Skeletal muscle satellite cell (primary cell): Measurements from ENCODE around the gene CHST11.

Source experiments
- H3K27me3 ChIP-seq: 2 replicates; pipeline ENCODE4 v1.7.0; 2013; ENCODE audit warnings: low read length; ENCODE audit not compliant: control insufficient read depth, insufficient read depth
- H3K36me3 ChIP-seq: 2 replicates; pipeline ENCODE4 v1.7.0; 2013; ENCODE audit warnings: mild to moderate bottlenecking, control low read depth, low read length; ENCODE audit not compliant: insufficient read depth
- H3K4me1 ChIP-seq: 2 replicates; pipeline ENCODE4 v1.7.0; 2013; ENCODE audit warnings: low read length; ENCODE audit not compliant: control insufficient read depth, insufficient read depth
- H3K4me2 ChIP-seq: 2 replicates; pipeline ENCODE4 v1.7.0; 2013; ENCODE audit warnings: mild to moderate bottlenecking, low read length
- H3K4me3 ChIP-seq: 2 replicates; pipeline ENCODE4 v1.7.0; 2013; ENCODE audit warnings: low read length
- H3K9ac ChIP-seq: 2 replicates; pipeline ENCODE4 v1.7.0; 2013; ENCODE audit warnings: mild to moderate bottlenecking, low read depth, low read length, moderate library complexity
- H3K9me3 ChIP-seq: replicated peaks from 2 replicates; pipeline ENCODE4 v1.7.0; 2013; ENCODE audit warnings: mild to moderate bottlenecking, control low read depth, low read length

Gene CHST11

DNA sequence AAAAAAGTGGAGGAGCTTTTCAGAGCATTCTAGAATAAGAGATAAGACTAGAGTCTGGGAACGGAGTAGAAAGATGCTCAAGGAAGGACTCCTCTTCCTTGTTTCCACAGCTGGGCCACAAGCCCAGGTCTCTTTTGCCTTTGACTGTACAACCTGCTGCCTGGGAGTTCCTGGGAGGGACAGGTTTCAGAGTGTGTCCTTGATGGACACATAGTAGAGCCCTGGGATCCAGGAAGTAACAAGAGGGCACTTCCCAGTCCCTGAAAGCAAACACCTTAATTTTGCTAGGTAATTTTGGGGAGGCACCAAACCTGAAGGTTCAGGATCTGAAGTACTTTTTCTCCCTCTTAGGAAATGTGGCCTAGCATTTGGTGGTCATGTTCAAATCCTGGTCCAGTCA is 44.4 kb downstream of the CHST11 start:
- Histone ChIP-seq H3K4me3 (no peak overlapping the region), H3K4me1 (peaks cover 4% of the 10 kb centered on the region), H3K9me3 (no peaks in the 10 kb centered on the region), H3K27me3 (no peaks in the 10 kb centered on the region), H3K36me3 (no peaks in the 10 kb centered on the region), H3K4me2 (no peak overlapping the region), H3K9ac (no peak overlapping the region)

DNA sequence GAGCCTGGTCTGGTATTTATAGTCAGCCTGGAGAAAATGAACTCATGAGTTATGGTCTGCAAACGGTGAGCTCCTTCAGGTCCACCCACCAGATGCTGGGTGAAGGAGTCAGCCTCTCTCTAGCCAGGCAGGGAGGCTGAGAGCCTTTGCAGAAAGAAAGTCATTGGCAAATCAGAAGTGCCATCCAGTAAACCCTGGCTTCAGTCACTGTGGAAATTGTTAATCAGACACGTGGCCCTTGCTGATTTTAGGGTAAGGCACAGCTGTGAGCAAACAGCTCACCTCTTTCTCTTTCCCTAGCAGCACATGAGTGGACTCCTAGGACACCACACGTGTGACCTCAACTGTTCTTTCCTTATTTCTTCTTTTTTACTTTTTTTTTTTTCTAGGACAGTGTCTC is 44.9 kb downstream of the CHST11 start:
- Histone ChIP-seq H3K4me1 (no peaks in the 10 kb centered on the region), H3K36me3 (no peaks in the 10 kb centered on the region), H3K9ac (no peak overlapping the region), H3K4me2 (no peak overlapping the region), H3K4me3 (no peak overlapping the region), H3K27me3 (no peaks in the 10 kb centered on the region), H3K9me3 (no peaks in the 10 kb centered on the region)

DNA sequence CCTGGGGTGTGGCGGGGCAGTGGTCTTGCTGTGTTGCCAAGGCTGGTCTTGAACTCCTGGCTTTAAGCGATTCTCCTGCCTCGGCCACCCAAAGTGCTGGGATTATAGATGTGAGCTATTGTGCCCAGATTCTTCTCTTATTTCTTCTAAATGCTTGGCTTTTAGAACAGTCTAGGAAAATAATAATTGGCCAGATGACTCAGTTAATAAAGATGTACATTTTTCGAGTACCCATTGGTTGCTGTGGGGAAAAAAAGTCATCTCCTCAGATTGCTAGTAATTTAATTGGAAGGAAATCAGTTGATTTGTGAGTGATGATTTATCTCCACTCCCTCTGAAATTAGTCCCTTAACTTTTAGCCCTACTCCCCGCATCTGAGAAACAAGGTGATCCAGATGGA is 45.5 kb downstream of the CHST11 start:
- Histone ChIP-seq H3K9me3 (no peaks in the 10 kb centered on the region), H3K4me1 (no peaks in the 10 kb centered on the region), H3K4me3 (no peak overlapping the region), H3K4me2 (no peak overlapping the region), H3K36me3 (no peaks in the 10 kb centered on the region), H3K27me3 (no peaks in the 10 kb centered on the region), H3K9ac (no peak overlapping the region)

DNA sequence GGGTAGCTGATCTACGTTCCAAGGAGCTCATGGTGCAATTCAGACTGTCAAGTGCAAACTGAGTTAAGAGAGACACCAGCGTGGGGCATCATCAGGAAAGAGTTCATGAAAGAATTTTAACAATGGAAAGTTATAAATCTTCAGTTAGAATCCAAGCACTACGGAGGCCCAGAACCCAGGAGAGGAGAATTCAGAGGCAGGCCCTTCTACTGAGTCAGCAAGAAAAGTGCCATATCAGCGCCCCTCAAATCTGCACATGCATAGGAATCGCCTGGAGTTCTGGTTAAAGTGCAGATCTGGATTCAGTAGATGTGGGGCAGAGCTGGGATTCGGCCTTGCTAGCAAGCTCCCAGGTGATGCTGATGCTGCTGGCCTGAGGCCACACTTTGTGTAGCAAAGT is 45.9 kb downstream of the CHST11 start:
- Histone ChIP-seq H3K4me1 (no peaks in the 10 kb centered on the region), H3K27me3 (no peaks in the 10 kb centered on the region), H3K4me3 (no peak overlapping the region), H3K9me3 (no peaks in the 10 kb centered on the region), H3K36me3 (no peaks in the 10 kb centered on the region), H3K4me2 (no peak overlapping the region), H3K9ac (no peak overlapping the region)

DNA sequence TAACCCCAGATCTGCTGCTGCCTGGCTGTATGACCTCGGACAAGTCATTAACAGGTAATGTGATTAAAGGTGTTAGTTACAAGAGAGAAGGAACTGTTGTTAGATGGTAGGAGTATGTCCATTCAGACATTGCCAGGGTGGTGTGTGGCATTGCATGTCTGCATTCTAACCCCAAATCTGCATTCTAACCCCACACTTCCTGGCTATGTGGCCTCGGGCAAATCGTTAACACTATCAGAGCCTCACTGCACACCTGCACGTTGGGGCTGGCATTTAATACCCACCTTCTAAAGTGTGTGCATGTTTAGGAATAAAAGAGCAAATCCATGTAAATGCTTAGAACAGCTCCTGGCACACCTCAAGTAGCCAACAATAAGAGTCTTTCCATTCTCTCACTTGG is 46.4 kb downstream of the CHST11 start:
- Histone ChIP-seq H3K9me3 (no peaks in the 10 kb centered on the region), H3K27me3 (no peaks in the 10 kb centered on the region), H3K9ac (no peak overlapping the region), H3K4me3 (no peak overlapping the region), H3K4me1 (no peaks in the 10 kb centered on the region), H3K36me3 (no peaks in the 10 kb centered on the region), H3K4me2 (no peak overlapping the region)

DNA sequence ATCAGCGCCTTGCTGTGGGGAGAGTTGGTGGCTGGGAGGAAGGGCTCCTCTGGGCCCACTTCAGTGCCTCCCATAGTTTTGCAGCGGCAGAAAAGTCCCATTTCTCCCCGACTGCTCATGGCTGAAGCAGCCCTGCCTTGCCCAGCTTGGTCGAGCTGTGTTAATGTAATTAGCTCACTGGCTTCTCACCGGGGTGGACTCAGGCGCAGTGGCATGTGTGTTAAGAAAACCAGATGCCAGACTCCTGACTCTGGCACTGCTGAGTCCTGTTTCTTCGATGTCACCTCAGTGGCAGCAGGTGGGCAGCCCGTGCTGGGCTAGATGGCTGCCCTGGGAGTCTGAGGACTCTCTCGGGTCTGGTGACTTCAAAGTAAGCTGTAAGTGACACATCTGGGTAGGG is 47.4 kb downstream of the CHST11 start:
- no peaks in the 10 kb centered on the region for H3K36me3 ChIP-seq

DNA sequence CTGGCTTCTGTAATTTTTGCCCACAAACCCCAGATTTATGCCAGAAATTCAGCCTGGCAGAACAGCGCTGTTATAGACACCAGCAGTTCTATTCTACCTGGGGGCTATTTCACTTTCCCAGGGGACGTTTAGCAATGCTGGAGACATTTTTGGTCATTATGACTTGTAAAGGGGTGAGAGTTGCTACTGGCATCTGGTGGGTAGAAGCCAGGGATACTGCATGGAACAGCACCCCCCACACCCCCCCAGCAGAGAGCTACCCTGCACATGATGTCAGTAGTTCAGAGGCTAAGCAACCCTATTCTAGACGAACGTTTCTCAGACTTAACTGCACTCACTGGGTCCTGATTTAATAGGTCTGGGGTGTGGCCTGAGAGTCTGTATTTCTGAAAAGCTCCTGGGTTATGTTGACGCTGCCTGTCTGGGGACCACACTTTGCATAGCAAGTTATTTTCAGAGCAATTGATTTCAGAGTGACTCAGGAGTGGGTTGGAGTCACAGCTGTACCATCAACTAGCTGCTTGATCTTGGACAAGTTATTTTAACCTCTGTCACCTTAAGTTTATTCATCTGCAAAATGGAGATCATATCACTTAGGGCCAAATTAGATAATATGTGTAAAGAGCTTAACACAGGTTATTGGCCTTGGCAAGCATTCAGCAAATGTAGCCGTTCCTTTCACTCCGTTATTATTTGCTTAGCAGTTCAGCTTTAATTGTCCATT is 48.5 kb downstream of the CHST11 start:
- H3K4me2 ChIP-seq = no peak overlapping the region
- no peaks in the 10 kb centered on the region for H3K4me1 ChIP-seq
- no peaks in the 10 kb centered on the region for H3K27me3 ChIP-seq
- no peak overlapping the region for H3K9ac ChIP-seq
- no peak overlapping the region for H3K4me3 ChIP-seq
- no peaks in the 10 kb centered on the region for H3K9me3 ChIP-seq
- H3K36me3 ChIP-seq = no peaks in the 10 kb centered on the region

More for the DNA sequence above, 47.4 kb downstream of the CHST11 start:
- H3K4me1 ChIP-seq = no peaks in the 10 kb centered on the region
- H3K9ac ChIP-seq = no peak overlapping the region
- no peak overlapping the region for H3K4me3 ChIP-seq
- no peak overlapping the region for H3K4me2 ChIP-seq
- H3K9me3 ChIP-seq = no peaks in the 10 kb centered on the region
- H3K27me3 ChIP-seq = no peaks in the 10 kb centered on the region

DNA sequence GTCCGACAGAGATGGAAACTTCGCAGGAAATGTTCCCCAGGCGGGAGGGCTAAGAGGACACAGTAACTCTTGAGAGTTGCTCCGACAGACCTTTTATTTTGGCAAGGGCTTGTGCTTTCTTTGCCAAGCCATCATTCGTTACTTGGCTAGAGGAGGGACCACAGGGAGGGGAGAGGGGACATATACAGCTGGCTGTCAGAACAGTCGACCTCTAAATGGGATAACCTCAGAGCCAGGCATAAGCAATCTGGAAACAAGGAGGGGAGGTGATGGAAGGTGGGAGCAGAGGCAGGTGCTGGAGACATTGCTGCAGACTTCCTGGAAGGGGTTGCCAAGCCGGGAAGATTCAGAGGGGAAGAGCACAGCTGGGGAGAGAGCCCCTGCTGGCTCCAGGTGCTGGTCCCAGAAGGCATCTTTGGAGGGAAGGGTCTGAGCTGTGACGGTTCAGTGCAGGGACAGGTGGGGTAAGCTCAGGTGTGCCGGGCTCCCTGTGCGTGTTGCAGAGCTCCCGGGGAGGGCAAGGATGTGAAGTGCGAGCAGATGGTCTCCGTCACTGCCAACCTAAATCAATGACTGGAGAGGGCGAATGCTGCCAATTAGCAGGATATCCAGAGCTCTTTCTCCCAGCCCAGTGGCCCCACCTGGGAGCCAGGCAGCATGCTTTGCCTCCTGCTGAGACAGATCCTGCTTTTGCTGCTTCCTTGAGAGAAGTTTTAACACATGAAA is 50.1 kb downstream of the CHST11 start:
- Histone ChIP-seq H3K9me3 (no peaks in the 10 kb centered on the region), H3K4me1 (no peaks in the 10 kb centered on the region), H3K36me3 (no peaks in the 10 kb centered on the region), H3K9ac (no peak overlapping the region), H3K4me3 (no peak overlapping the region), H3K4me2 (no peak overlapping the region), H3K27me3 (no peaks in the 10 kb centered on the region)

DNA sequence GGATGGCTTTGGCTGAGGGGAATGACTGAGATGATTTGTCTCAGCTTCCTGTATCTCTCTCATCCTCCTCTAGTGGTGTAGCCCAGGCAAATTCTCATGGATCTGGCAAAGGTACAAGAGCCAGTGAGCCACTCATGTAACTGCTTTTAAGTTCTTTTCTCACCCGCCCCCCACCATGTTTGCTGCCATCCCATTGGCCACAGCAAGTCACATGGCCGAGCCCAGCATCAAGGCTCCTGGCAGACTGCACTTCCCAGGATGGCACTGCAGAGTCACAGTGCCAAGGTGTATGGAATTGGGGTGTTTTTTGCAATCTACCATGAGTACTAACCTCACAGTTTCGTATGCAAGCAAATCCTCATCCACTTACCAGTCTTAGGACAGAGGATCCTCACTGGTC is 50.9 kb downstream of the CHST11 start:
- Histone ChIP-seq H3K36me3 (no peaks in the 10 kb centered on the region), H3K27me3 (no peaks in the 10 kb centered on the region), H3K4me1 (no peaks in the 10 kb centered on the region), H3K4me2 (no peak overlapping the region), H3K4me3 (no peak overlapping the region), H3K9ac (no peak overlapping the region), H3K9me3 (no peaks in the 10 kb centered on the region)

DNA sequence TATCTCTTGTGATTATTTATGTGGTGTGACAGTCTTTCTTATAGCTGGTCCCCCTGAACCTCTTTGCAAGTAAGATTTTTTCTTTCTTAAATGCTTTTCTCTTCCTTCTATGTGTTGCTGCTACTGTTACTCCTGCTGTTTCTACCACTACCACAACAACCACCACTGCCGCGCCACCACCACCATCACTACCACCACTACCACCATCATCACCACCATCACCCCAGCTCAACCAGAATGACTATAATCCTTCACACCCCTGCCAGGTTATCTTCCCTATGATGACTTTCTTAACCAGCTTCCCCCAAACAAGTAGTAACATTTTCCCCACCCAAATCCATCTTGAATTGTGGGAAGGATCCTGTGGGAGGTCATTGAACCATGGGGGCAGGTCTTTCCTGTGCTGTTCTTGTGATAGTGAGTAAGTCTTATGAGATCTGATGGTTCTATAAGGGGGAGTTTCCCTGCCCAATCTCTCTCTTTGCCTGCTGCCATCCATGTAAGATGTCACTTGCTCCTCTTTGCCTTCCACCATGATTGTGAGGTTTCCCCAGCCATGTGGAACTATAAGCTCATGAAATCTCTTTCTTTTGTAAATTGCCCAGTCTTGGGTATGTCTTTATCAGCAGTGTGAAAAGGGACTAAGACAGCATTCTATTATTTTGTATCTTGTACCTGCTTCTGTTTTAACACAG is 52.2 kb downstream of the CHST11 start:
- H3K36me3 ChIP-seq = no peaks in the 10 kb centered on the region
- H3K27me3 ChIP-seq = no peaks in the 10 kb centered on the region
- H3K9ac ChIP-seq = no peak overlapping the region
- no peak overlapping the region for H3K4me2 ChIP-seq
- H3K4me3 ChIP-seq = no peak overlapping the region
- H3K4me1 ChIP-seq = no peaks in the 10 kb centered on the region
- no peaks in the 10 kb centered on the region for H3K9me3 ChIP-seq

DNA sequence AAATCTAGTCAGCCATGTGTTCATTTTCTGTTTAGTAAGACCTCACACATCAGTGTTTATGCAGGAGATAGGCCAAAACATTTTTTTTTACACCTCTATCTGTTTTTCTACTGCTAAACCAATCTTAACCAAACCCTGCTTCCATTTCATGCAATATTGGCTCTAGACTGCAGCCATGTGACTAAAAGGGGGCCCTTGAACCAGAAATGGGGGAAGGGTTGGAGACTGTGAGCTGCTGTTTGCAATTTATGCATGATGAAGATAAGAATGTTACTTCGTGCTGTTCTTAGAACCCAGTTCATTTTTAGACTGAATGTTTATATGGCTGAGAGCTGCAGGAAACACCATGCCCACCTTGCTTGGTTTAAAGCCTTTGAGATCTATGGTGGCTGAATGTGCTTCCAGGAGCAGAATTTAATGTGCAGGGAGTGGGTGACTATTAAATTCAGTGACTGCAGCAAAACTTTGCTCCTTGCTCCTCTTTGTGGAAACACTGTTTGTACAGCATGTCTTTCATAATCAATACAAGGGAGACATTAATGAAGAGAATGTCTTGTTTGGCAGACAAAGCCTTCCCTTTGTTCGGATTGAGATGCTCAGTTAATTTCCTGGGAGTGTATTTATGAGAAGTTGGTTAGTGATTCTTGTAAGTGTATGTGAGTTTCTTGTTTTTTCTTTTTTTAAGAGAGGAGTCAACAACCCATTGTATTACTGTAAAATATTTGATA is 53.6 kb downstream of the CHST11 start:
- Histone ChIP-seq H3K4me2 (no peak overlapping the region), H3K9me3 (no peaks in the 10 kb centered on the region), H3K9ac (no peak overlapping the region), H3K36me3 (no peaks in the 10 kb centered on the region), H3K27me3 (no peaks in the 10 kb centered on the region), H3K4me3 (no peak overlapping the region), H3K4me1 (no peaks in the 10 kb centered on the region)
